Gastroesophageal sphincter (tissue), 4 donors: ENCODE results near the gene SIMC1. TPM values are rescaled to one million over a fixed set of nuclear protein-coding genes. Genes with fewer than 3 reads are reported as not detected.

Source experiments
- ATAC-seq: fragments of 150-250 bp; one replicate; pipeline ENCODE4 v1.9.1; 2016; ENCODE audit warnings: mild to moderate bottlenecking, moderate library complexity
- H3K27ac ChIP-seq, 4 donors: fragments of 200-600 bp; sonication (generic) in 3 of 4; 1 replicate in 3 of 4; 2 replicates in 1 of 4; pipeline ENCODE4 v1.5.1; 2016 to 2019
- H3K27me3 ChIP-seq: fragments of 200-600 bp; sonication (generic); one replicate; pipeline ENCODE4 v1.5.1; 2019
- H3K36me3 ChIP-seq, 2 donors: fragments of 200-600 bp; sonication (generic); one replicate each; pipeline ENCODE4 v1.5.1; 2019; ENCODE audit warnings: control low read depth in 1 of 2
- H3K4me1 ChIP-seq, 3 donors: fragments of 200-600 bp; sonication (generic); 1 replicate in 2 of 3; 2 replicates in 1 of 3; pipeline ENCODE4 v1.5.1; 2016 to 2019; ENCODE audit warnings: control low read depth in 2 of 3
- H3K4me3 ChIP-seq, 2 donors: fragments of 200-600 bp; sonication (generic); one replicate each; pipeline ENCODE4 v1.5.1; 2019; ENCODE audit warnings: mild to moderate bottlenecking in 1 of 2, moderate library complexity in 1 of 2
- H3K9me3 ChIP-seq, 3 donors: fragments of 200-600 bp; sonication (generic); one replicate each; pipeline ENCODE4 v1.5.1; 2017 to 2019; ENCODE audit warnings: control low read depth in 2 of 3
- CTCF ChIP-seq, 4 experiments: fragments of 200-600 bp in 2 of 4; fragments of 450-650 bp in 2 of 4; sonication (generic) in 1 of 4; IDR thresholded peaks; one replicate each; pipeline ENCODE4 v1.5.1; 2017 to 2019; ENCODE audit warnings: antibody characterized with exemption in 4 of 4, mild to moderate bottlenecking in 2 of 4, moderate library complexity in 2 of 4
- EP300 ChIP-seq: sonication (generic); formaldehyde crosslinking; IDR thresholded peaks from one replicate; pipeline ENCODE4 v1.6.1; 2017; ENCODE audit warnings: antibody characterized with exemption, mild to moderate bottlenecking
- POLR2A ChIP-seq, 2 donors: fragments of 450-650 bp; IDR thresholded peaks; one replicate each; pipeline ENCODE4 v1.6.1; 2017; ENCODE audit warnings: antibody characterized with exemption in 2 of 2, mild to moderate bottlenecking in 2 of 2, moderate library complexity in 1 of 2
- POLR2AphosphoS5 ChIP-seq: sonication (generic); formaldehyde crosslinking; IDR thresholded peaks from one replicate; pipeline ENCODE4 v1.6.1; 2017; ENCODE audit warnings: antibody characterized with exemption
- WGBS, 2 donors: methylation state at CpG; one replicate each; pipeline ENCODE4 v1.1.5; 2018; ENCODE audit warnings: low coverage in 1 of 2; 5-methylcytosine and 5-hydroxymethylcytosine counted together
- total RNA-seq, 4 donors: library from RNA; depleted of rRNA; stranded (reverse); fragments of >200 nt; gene quantifications; one replicate each; pipeline ENCODE4 v1.1.0, GENCODE V29; 2016

Gene SIMC1
- total RNA-seq, 4 donors from 2014 or later = 11.2 to 84.5 (median 32.7) TPM

DNA sequence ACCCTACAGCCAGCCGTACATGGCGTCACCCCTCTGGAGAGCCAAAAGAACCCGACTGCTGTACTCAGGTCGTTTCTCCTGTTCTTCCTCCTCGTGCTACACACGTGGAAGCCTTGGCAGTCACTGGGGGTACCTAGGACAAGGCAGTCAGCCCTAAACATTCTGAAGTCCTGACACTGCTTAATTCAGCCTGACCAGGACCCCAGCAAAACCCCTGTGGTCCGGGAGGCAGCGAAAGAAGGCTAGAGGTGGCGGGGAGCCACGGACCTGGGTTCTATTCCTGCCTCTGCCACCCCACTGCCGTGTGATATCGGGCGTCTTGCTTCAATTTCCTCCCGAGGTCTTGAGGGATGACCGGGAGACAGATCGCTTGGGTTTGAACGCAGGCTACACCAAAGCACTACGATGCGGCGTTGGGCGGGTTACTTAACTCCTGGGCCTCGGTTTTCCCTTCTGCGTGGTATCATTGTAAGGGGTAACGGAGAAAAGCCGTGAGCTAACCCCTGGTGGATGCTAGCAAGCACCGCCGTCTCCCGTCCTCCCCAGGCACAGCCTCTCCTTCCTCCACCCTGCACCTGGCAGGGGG is 126.6 kb downstream of the SIMC1 start:
- 31% methylated on average over 6 of the region's 28 CpGs; no CpG with 5 or more reads in 1 of the 2 donors for WGBS, 2 donors
- Histone ChIP-seq H3K36me3 (peaks cover 0 to 28% of the 10 kb centered on the region in 2 donors), H3K27ac (peak overlapping the region; percentile 66 to 89 (median 87)), H3K27me3 (no peaks in the 10 kb centered on the region), H3K4me3 (peak overlapping the region; percentile 64 to 89), H3K9me3 (no peaks in the 10 kb centered on the region), H3K4me1 (peaks cover 0 to 47% (median 11%) of the 10 kb centered on the region in 3 donors)
- no peak for TF ChIP-seq POLR2AphosphoS5
- TF ChIP-seq CTCF (IDR thresholded peaks at IDR 0.05) = no peak
- no peak for TF ChIP-seq EP300
- no peak for ATAC-seq

GRCh38 chr5:176365351-176366231 is 127.4 kb downstream of the SIMC1 start, which contains the start of gene ARL10:
TSS of gene ARL10 (plus strand) at chr5:176365487. CDS start at chr5:176365564, 77 bp downstream.
- Histone ChIP-seq H3K9me3 (no peaks in the 10 kb centered on the region), H3K36me3 (peaks cover 0 to 36% of the 10 kb centered on the region in 2 donors), H3K27ac (peak within 1 kb of the TSS; percentile 66 to 89 (median 87)), H3K4me3 (peak within 1 kb of the TSS; percentile 64 to 89), H3K27me3 (no peaks in the 10 kb centered on the region), H3K4me1 (peaks cover 0 to 40% (median 4%) of the 10 kb centered on the region in 3 donors)
- peak; percentile 38 for ATAC-seq
- 0% methylated on average over 15 of the region's 108 CpGs; no CpG with 5 or more reads in 1 of the 2 donors for WGBS, 2 donors
- TF ChIP-seq POLR2A (IDR thresholded peaks at IDR 0.05) = peak in 1 of 2 donors; percentile 33
- TF ChIP-seq EP300 = no peak
- TF ChIP-seq CTCF (IDR thresholded peaks at IDR 0.05) = no peak
- TF ChIP-seq POLR2AphosphoS5 = peak; percentile 10

- ATAC-seq = no peak
- 63 to 93% methylated on average over 6 to 8 of the region's 38 CpGs for WGBS, 2 donors
- TF ChIP-seq EP300 (no peak), POLR2AphosphoS5 (no peak), POLR2A (IDR thresholded peaks at IDR 0.05) (no peak), CTCF (IDR thresholded peaks at IDR 0.05) (no peak)
- Histone ChIP-seq H3K4me1 (peaks cover 0 to 36% (median 4%) of the 10 kb centered on the region in 3 donors), H3K27ac (peak overlapping the region; percentile 66 to 89 (median 87)), H3K27me3 (no peaks in the 10 kb centered on the region), H3K9me3 (no peaks in the 10 kb centered on the region), H3K36me3 (peaks cover 0 to 43% of the 10 kb centered on the region in 2 donors), H3K4me3 (peak overlapping the region; percentile 64 to 89)
Observed at GRCh38 chr5:176366232-176366894, 128.1 kb downstream of the SIMC1 start.

- Histone ChIP-seq H3K27me3 (no peaks in the 10 kb centered on the region), H3K27ac (no peak overlapping the region), H3K4me3 (no peak overlapping the region), H3K36me3 (peaks cover 0 to 53% of the 10 kb centered on the region in 2 donors), H3K4me1 (peaks cover 0 to 49% (median 4%) of the 10 kb centered on the region in 3 donors), H3K9me3 (no peaks in the 10 kb centered on the region)
- 92% methylated on average over 5 of the region's 13 CpGs; no CpG with 5 or more reads in 1 of the 2 donors for WGBS, 2 donors
- TF ChIP-seq POLR2A (IDR thresholded peaks at IDR 0.05) (no peak), POLR2AphosphoS5 (no peak), EP300 (no peak), CTCF (IDR thresholded peaks at IDR 0.05) (no peak)
- no peak for ATAC-seq
Observed at GRCh38 chr5:176368726-176369125, 130.5 kb downstream of the SIMC1 start.
